OCI-LY1 (cell line): ENCODE results near the gene NAGA.

Experiments used
- CTCF ChIP-seq: fragments of 200-600 bp; sonication (generic), shearing (Covaris generic); IDR thresholded peaks from 2 replicates; pipeline ENCODE4 v1.5.1; 2017; ENCODE audit warnings: mild to moderate bottlenecking, antibody characterized with exemption, low read length, moderate library complexity, mixed read lengths
- EZH2 ChIP-seq: fragments of 200-600 bp; sonication (generic), shearing (Covaris generic); IDR thresholded peaks from 2 replicates; pipeline ENCODE4 v1.8.0; 2017; ENCODE audit warnings: borderline replicate concordance, mixed run types, mild to moderate bottlenecking, antibody characterized with exemption, low read length, moderate library complexity, mixed read lengths

GRCh38 chr22:42114721-42115120 lies 44.1 kb upstream of the NAGA start:
- TF ChIP-seq CTCF (peak; percentile 30; the same call in 1 of the 2 replicates), EZH2 (no peak)
